Gastroesophageal sphincter (tissue), 4 donors: ENCODE measurements around the gene TM9SF2. TPM values are rescaled to one million over a fixed set of nuclear protein-coding genes. Genes with fewer than 3 reads are reported as not detected.

Source experiments
- ATAC-seq: fragments of 150-250 bp; one replicate; pipeline ENCODE4 v1.9.1; 2016; ENCODE audit warnings: mild to moderate bottlenecking, moderate library complexity
- H3K27ac ChIP-seq, 4 donors: fragments of 200-600 bp; sonication (generic) in 3 of 4; 1 replicate in 3 of 4; 2 replicates in 1 of 4; pipeline ENCODE4 v1.5.1; 2016 to 2019
- H3K27me3 ChIP-seq: fragments of 200-600 bp; sonication (generic); one replicate; pipeline ENCODE4 v1.5.1; 2019
- H3K36me3 ChIP-seq, 2 donors: fragments of 200-600 bp; sonication (generic); one replicate each; pipeline ENCODE4 v1.5.1; 2019; ENCODE audit warnings: control low read depth in 1 of 2
- H3K4me1 ChIP-seq, 3 donors: fragments of 200-600 bp; sonication (generic); 1 replicate in 2 of 3; 2 replicates in 1 of 3; pipeline ENCODE4 v1.5.1; 2016 to 2019; ENCODE audit warnings: control low read depth in 2 of 3
- H3K4me3 ChIP-seq, 2 donors: fragments of 200-600 bp; sonication (generic); one replicate each; pipeline ENCODE4 v1.5.1; 2019; ENCODE audit warnings: mild to moderate bottlenecking in 1 of 2, moderate library complexity in 1 of 2
- H3K9me3 ChIP-seq, 3 donors: fragments of 200-600 bp; sonication (generic); one replicate each; pipeline ENCODE4 v1.5.1; 2017 to 2019; ENCODE audit warnings: control low read depth in 2 of 3
- CTCF ChIP-seq, 4 experiments: fragments of 200-600 bp in 2 of 4; fragments of 450-650 bp in 2 of 4; sonication (generic) in 1 of 4; IDR thresholded peaks; one replicate each; pipeline ENCODE4 v1.5.1; 2017 to 2019; ENCODE audit warnings: antibody characterized with exemption in 4 of 4, mild to moderate bottlenecking in 2 of 4, moderate library complexity in 2 of 4
- EP300 ChIP-seq: sonication (generic); formaldehyde crosslinking; IDR thresholded peaks from one replicate; pipeline ENCODE4 v1.6.1; 2017; ENCODE audit warnings: antibody characterized with exemption, mild to moderate bottlenecking
- POLR2A ChIP-seq, 2 donors: fragments of 450-650 bp; IDR thresholded peaks; one replicate each; pipeline ENCODE4 v1.6.1; 2017; ENCODE audit warnings: antibody characterized with exemption in 2 of 2, mild to moderate bottlenecking in 2 of 2, moderate library complexity in 1 of 2
- POLR2AphosphoS5 ChIP-seq: sonication (generic); formaldehyde crosslinking; IDR thresholded peaks from one replicate; pipeline ENCODE4 v1.6.1; 2017; ENCODE audit warnings: antibody characterized with exemption
- WGBS, 2 donors: methylation state at CpG; one replicate each; pipeline ENCODE4 v1.1.5; 2018; ENCODE audit warnings: low coverage in 1 of 2; 5-methylcytosine and 5-hydroxymethylcytosine counted together
- total RNA-seq, 4 donors: library from RNA; depleted of rRNA; stranded (reverse); fragments of >200 nt; gene quantifications; one replicate each; pipeline ENCODE4 v1.1.0, GENCODE V29; 2016

Gene TM9SF2
- total RNA-seq, 4 donors from 2014 or later = 63.9 to 114 (median 71.7) TPM

- Histone ChIP-seq H3K4me1 (no peaks in the 10 kb centered on the region), H3K27me3 (no peaks in the 10 kb centered on the region), H3K4me3 (no peak overlapping the region), H3K9me3 (no peaks in the 10 kb centered on the region), H3K36me3 (no peaks in the 10 kb centered on the region), H3K27ac (no peak overlapping the region)
- WGBS, 2 donors = 79 to 100% methylated on average over 1 to 5 of the region's 5 CpGs
- ATAC-seq = no peak
- TF ChIP-seq EP300 (no peak), POLR2A (IDR thresholded peaks at IDR 0.05) (no peak), CTCF (IDR thresholded peaks at IDR 0.05) (no peak), POLR2AphosphoS5 (no peak)
These were observed 94.9 kb downstream of the TM9SF2 start for GRCh38 chr13:99596180-99596579.

GRCh38 chr13:99600318-99600717 lies 99.0 kb downstream of the TM9SF2 start:
- H3K4me3 ChIP-seq = no peak overlapping the region
- WGBS, 2 donors = 36 to 58% methylated on average over 6 to 7 of the region's 7 CpGs

DNA sequence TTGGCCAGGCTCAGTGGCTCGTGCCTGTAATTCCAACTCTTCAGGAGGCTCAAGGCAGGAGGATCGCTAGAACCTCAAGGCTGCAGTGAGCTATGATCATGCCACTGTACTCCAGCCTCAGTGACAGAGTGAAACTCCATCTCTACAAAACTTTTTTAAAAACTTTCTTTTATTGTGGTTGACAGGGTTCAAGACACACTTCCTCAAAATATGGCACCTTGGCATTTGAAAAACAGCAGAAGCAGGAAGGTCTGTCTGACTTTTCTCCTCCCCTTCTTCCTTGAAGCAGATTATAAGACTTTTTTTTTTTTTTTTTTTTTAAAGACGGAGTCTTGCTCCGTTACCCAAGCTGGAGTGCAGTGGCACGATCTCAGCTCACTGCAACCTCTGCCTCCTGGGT lies 100.3 kb downstream of the TM9SF2 start:
- Histone ChIP-seq H3K36me3 (no peaks in the 10 kb centered on the region), H3K27ac (no peak overlapping the region), H3K4me1 (peaks cover 0 to 10% (median 0%) of the 10 kb centered on the region in 3 donors), H3K4me3 (no peak overlapping the region), H3K27me3 (no peaks in the 10 kb centered on the region), H3K9me3 (no peaks in the 10 kb centered on the region)
- TF ChIP-seq EP300 = no peak
- TF ChIP-seq POLR2A (IDR thresholded peaks at IDR 0.05) = no peak
- TF ChIP-seq CTCF (IDR thresholded peaks at IDR 0.05) = no peak
- TF ChIP-seq POLR2AphosphoS5 = no peak
- no peak for ATAC-seq
- WGBS, 2 donors = 82 to 85% methylated on average over 2 of the region's 5 CpGs

More at GRCh38 chr13:99600318-99600717, 99.0 kb downstream of the TM9SF2 start:
- H3K36me3 ChIP-seq = no peaks in the 10 kb centered on the region
- H3K9me3 ChIP-seq = no peaks in the 10 kb centered on the region
- no peaks in the 10 kb centered on the region for H3K27me3 ChIP-seq
- no peak overlapping the region for H3K27ac ChIP-seq
- no peak for TF ChIP-seq POLR2AphosphoS5
- peak in 1 of 4 experiments; percentile 12 for TF ChIP-seq CTCF (IDR thresholded peaks at IDR 0.05)
- ATAC-seq = no peak
- peaks cover 0 to under 1% (median 0%) of the 10 kb centered on the region in 3 donors for H3K4me1 ChIP-seq

DNA sequence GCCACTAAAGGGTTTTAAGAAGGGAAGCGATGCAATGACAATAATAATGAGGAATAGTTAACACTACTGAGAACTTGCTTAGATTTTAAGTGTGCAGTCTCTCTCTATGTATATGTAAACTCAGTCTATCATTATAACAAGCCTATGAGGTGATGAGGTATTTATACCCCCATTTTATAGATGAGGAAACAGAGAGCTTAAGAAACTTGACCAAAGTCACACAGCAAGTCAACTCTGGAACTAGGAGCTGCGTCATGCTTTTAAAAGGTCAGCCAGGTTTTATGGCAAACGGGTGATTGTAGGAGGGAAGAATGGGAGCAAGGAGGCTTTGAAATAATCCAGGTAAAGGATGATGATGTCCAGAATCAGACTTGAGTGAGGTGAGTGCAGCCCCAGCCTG lies 103.4 kb downstream of the TM9SF2 start:
- no peaks in the 10 kb centered on the region for H3K9me3 ChIP-seq
- WGBS, 2 donors = 75 to 90% methylated on average over 1 to 3 of the region's 3 CpGs
- TF ChIP-seq POLR2AphosphoS5 (no peak), EP300 (no peak), CTCF (IDR thresholded peaks at IDR 0.05) (no peak), POLR2A (IDR thresholded peaks at IDR 0.05) (no peak)
- no peak for ATAC-seq
- H3K27ac ChIP-seq = no peak overlapping the region
- no peak overlapping the region for H3K4me3 ChIP-seq
- no peaks in the 10 kb centered on the region for H3K27me3 ChIP-seq
- H3K36me3 ChIP-seq = no peaks in the 10 kb centered on the region
- H3K4me1 ChIP-seq = peaks cover 0 to 19% (median 0%) of the 10 kb centered on the region in 3 donors

DNA sequence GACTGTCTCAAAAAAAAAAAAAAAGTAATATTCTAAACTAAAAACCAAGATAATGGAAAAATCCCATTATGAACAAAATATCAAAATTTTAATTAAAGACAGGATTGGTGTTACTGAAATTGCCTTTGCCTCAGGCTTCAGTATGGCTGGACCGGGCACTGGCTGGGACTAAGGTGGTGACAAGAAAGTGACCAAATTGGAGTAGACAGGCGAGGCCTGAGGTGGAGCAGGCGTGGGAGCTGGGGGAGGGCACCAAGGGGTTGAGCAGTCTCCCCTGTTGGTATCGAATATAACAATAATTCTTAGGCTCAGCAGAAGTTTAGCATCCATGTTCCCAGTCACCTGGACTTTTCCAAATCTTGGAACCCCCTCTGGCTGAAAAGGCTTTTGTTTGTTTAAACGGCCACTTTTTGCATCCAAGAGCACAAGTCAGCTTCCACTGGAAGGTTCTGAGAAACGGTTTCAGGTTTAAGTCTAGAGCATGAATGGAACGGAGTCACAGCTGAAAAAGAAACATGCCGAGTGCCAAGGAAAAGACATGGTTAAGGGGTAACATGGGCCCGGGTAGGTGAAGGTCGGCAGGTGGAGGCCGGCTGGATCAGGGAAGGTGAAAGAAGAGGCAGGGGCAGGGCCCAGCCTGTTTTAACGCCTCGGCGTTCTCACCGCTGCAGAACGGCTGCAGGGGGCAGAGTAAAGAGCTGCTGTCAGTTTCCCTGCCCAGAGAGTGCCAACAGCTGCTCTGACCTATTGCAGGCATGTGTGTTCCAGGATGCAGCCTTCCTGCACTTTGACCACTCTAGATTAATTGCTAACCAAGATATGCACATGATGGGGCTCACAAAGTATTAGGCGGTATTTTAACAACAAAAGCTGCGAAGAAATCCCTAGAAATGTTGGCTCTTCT lies 104.4 kb downstream of the TM9SF2 start:
- TF ChIP-seq CTCF (IDR thresholded peaks at IDR 0.05) (peak in 3 of 4 experiments; percentile 28 to 44 (median 32)), POLR2A (IDR thresholded peaks at IDR 0.05) (no peak)
- no peaks in the 10 kb centered on the region for H3K36me3 ChIP-seq
- no peaks in the 10 kb centered on the region for H3K9me3 ChIP-seq
- ATAC-seq = peak; percentile 57
- H3K4me1 ChIP-seq = peaks cover 0 to 19% (median 0%) of the 10 kb centered on the region in 3 donors
- H3K27ac ChIP-seq = peak overlapping the region in 3 of 4 donors; percentile 87 to 93 (median 87)
- H3K27me3 ChIP-seq = no peaks in the 10 kb centered on the region
- H3K4me3 ChIP-seq = peak overlapping the region; percentile 60 to 84
- WGBS, 2 donors = 27 to 72% methylated on average over 5 to 14 of the region's 18 CpGs
